NT2/D1 (cell line): ENCODE results near the gene FLYWCH1.
"Not testable (repeated sequence)": the region's sequence is repeated elsewhere in the genome, so short reads cannot be mapped to it uniquely, and the experiment has no call there.

Source experiments
- DNase-seq: peaks from one replicate; pipeline ENCODE4 v3.0.0-alpha.2; 2011; ENCODE audit warnings: low read depth, low spot score
- H3K27me3 ChIP-seq: 2 replicates; pipeline ENCODE4 v1.6.0; 2011; ENCODE audit warnings: mild to moderate bottlenecking; ENCODE audit not compliant: insufficient read length, insufficient read depth
- H3K36me3 ChIP-seq: 2 replicates; pipeline ENCODE4 v1.6.1; 2011; ENCODE audit warnings: mild to moderate bottlenecking, low read length, mixed read lengths; ENCODE audit not compliant: insufficient read depth, insufficient read length
- H3K4me1 ChIP-seq: 2 replicates; pipeline ENCODE4 v1.5.1; 2011; ENCODE audit not compliant: insufficient read depth, insufficient read length
- H3K4me3 ChIP-seq: 2 replicates; pipeline ENCODE4 v1.5.1; 2011; ENCODE audit warnings: low read depth; ENCODE audit not compliant: insufficient read length
- H3K9ac ChIP-seq: 2 replicates; pipeline ENCODE4 v1.6.0; 2011; ENCODE audit warnings: low read depth; ENCODE audit not compliant: insufficient read length
- H3K9me3 ChIP-seq: 2 replicates; pipeline ENCODE4 v1.5.1; 2011; ENCODE audit warnings: mild to moderate bottlenecking, low read length; ENCODE audit not compliant: insufficient read depth
- SUZ12 ChIP-seq: IDR thresholded peaks from 2 replicates; pipeline ENCODE4 v1.6.1; 2011; ENCODE audit not compliant: insufficient read length, insufficient read depth; ENCODE audit errors: extremely low read depth
- YY1 ChIP-seq: IDR thresholded peaks from 2 replicates; pipeline ENCODE4 v1.6.1; 2011; ENCODE audit not compliant: insufficient read length, insufficient read depth
- ZNF274 ChIP-seq: IDR thresholded peaks from 2 replicates; pipeline ENCODE4 v1.6.1; 2011; ENCODE audit warnings: mild to moderate bottlenecking, low read depth, low read length

FLYWCH1 gene

DNA sequence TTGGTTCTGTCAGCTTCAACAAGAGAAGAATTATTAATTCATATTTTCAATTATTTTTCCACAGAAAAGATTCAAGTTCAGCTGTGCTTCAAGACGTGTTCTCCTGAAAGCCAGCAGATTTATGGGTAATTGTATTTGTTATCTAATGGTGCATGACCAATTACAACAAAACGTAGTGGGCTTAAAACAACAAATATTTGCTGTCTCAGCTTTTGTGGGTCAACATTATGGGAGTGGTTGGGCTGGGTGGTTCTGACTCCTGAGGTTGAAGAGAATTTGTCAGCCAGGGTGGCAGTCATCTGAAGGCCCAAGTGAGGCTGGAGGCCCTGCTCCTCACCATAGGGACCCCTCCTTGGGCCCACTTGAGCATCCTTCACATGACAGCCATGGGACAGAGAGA, 28.2 kb downstream of the FLYWCH1 start:
- Histone ChIP-seq H3K27me3 (no peaks in the 10 kb centered on the region), H3K4me1 (peaks cover 4% of the 10 kb centered on the region), H3K36me3 (peaks cover 52% of the 10 kb centered on the region), H3K4me3 (no peak overlapping the region), H3K9ac (no peak overlapping the region), H3K9me3 (no peaks in the 10 kb centered on the region)
- no peak for TF ChIP-seq YY1
- TF ChIP-seq SUZ12, result no peak
- no peak for TF ChIP-seq ZNF274
- no peak for DNase-seq

DNA sequence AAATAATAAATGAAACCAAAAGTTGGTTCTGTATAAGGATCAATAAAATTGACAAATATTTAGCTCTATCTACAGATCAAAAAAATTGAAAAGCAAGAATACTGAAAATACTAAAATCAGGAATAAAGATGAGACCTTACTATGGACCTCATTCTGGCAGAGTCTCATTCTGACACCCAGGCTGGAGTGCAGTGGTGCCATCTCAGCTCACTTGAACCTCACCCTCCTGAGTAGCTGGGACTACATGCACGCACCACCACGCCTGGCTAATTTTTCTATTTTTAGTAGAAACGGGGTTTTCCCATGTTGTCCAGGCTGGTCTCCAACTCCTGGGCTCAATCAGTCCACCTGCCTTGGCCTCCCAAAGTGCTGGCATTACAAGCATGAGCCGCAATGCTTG, 30.3 kb downstream of the FLYWCH1 start:
- Histone ChIP-seq H3K4me1 (no peaks in the 10 kb centered on the region), H3K9ac (no peak overlapping the region), H3K9me3 (no peaks in the 10 kb centered on the region), H3K36me3 (peaks cover 35% of the 10 kb centered on the region), H3K27me3 (no peaks in the 10 kb centered on the region), H3K4me3 (no peak overlapping the region)
- DNase-seq, result no peak
- TF ChIP-seq SUZ12 (no peak), YY1 (no peak), ZNF274 (no peak)

DNA sequence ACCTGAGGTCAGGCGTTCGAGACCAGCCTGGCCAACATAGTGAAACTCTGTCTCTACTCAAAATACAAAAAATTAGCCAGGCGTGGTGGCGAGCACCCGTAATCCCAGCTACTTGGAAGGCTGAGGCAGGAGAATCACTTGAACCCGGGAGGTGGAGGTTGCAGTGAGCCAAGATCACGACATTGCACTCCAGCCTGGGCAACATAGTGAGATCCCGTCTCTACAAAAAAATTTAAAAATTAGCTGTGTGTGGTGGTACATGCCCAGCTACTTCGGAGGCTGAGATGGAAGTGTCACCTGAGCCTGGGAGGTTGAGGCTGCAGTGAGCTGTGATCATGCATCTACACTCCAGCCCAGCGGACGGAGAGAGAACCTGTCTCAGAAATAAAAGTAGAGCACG, 32.0 kb downstream of the FLYWCH1 start:
- H3K9ac ChIP-seq, H3K9me3 ChIP-seq, H3K4me1 ChIP-seq, H3K4me3 ChIP-seq, H3K27me3 ChIP-seq, DNase-seq: not testable (repeated sequence)
- H3K36me3 ChIP-seq, result peaks cover 24% of the 10 kb centered on the region

DNA sequence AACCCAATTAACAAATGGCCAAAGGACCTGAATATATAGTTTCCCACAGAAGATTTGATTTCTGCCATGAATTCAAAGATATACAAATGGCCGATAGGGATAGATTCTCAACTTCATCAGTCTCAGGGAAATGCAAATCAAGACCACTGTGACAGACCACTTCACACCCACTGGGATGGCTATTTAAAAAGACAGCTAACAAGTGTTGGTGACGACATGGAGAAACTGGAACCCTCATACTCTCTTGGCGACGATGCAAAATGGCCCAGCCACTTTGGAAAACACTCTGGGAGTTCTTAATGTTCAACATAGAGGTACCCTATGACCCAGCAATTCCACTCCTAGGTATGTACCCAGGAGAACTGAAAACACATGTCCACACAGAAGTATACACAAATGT, 34.9 kb downstream of the FLYWCH1 start:
- Histone ChIP-seq H3K4me3 (no peak overlapping the region), H3K9ac (no peak overlapping the region), H3K4me1 (peaks cover 3% of the 10 kb centered on the region), H3K9me3 (no peaks in the 10 kb centered on the region), H3K27me3 (no peaks in the 10 kb centered on the region), H3K36me3 (peaks cover 25% of the 10 kb centered on the region)
- TF ChIP-seq ZNF274, result no peak
- TF ChIP-seq SUZ12, result no peak
- TF ChIP-seq YY1, result no peak
- no peak for DNase-seq

DNA sequence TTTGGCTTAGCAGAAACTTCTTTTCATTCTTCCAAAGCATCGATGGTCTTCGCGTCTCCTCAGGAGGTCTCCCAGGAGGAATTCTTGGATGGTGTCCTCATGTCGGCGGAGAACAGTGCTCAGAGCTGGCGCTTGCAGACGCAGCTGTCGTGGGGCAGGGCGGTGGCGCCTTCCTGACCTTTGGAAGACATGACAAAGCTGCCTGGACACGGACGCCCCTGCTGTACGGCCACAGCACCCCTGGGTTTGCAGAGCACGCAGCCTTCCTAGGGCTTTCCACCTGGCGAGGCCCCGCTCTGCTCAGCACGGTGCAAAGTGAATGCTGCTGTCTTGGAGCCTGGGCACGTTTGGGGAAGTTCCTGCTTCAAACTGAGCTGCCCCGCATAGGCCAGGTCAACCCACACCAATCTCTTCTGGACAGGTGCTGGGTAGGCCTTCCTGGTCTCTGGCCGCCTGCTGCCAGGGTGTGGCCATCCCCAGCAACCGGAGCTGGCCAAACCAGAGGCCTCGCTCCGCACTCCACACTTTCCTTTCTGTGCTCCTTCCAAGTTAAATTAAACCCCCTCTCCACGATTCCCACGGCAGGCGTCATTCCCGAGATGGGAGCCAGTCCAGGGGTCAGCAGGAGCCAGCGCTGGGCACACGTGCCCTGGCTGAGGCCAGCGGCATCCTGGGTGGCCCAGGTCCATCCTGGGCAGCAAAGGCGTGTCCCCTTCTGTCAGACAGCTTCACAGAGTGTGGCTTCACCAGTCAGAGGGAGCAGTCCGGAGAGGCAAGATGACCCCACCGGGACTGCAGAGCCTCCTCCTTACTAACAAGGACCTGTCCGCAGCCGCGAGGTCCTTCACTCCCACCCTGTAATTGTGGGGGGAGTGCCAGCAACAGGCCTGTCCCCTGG, 37.3 kb downstream of the FLYWCH1 start:
- Histone ChIP-seq H3K9me3 (no peaks in the 10 kb centered on the region), H3K36me3 (peaks cover 19% of the 10 kb centered on the region)

DNA sequence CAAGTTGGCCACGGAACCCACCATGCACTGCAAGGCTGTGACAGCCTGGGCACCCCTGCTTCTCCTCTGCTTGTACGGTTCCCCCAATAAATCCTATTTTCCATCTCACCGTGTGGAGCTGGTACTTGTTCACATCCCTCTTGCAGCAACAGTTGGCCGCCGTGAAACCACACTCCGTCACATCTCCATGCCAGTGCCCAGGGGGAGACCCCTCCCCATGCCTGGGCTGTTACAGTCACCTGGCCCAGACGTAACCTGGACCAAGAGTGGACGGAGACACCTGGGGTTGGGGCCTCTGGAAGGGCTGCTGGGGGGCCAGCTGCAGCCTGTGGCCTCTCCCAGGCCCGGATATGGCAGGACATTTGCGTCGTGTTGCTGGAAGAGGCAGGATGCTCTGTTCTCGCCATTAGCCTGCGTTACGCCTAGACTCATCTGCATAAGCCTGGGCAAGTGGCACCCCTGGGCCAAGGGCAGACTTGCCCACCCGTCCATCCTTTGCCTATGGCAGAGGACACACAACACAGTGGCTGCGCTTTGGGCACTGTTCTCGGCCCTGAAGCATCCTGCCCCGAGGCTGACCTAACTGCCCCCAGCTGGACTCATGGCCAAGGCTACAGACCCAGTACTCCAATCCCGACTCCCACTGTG, 38.1 kb downstream of the FLYWCH1 start:
- Histone ChIP-seq H3K27me3 (no peaks in the 10 kb centered on the region), H3K9ac (no peak overlapping the region), H3K36me3 (peaks cover 19% of the 10 kb centered on the region), H3K4me1 (peaks cover 8% of the 10 kb centered on the region), H3K4me3 (no peak overlapping the region), H3K9me3 (no peaks in the 10 kb centered on the region)
- TF ChIP-seq SUZ12, result no peak
- TF ChIP-seq ZNF274, result no peak
- no peak for TF ChIP-seq YY1
- no peak for DNase-seq

More for the DNA sequence above, 37.3 kb downstream of the FLYWCH1 start:
- DNase-seq, result no peak
- Histone ChIP-seq H3K9ac (no peak overlapping the region), H3K4me1 (peaks cover 3% of the 10 kb centered on the region), H3K27me3 (no peaks in the 10 kb centered on the region), H3K4me3 (no peak overlapping the region)
- TF ChIP-seq YY1 (no peak), SUZ12 (no peak), ZNF274 (no peak)

DNA sequence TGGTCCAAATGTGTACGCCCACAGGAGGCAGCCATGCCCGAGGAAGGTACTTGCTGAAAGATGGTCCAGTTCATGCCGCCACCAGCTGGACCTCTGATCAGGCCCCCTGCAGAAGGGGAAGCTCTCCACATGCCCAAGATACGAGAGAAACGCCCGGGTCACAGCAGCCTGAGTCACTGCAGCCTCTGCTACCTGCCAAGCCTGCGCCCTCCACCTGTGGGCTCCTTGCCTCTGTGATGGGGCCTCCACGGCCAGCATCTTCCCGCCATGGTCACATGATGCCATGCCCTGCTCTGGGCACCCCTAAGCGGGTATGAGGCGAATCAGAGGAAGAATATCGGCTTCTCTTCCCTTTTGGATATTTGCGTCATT, 38.6 kb downstream of the FLYWCH1 start:
- H3K9ac ChIP-seq, result no peak overlapping the region
- peaks cover 13% of the 10 kb centered on the region for H3K4me1 ChIP-seq
- no peaks in the 10 kb centered on the region for H3K27me3 ChIP-seq
- H3K4me3 ChIP-seq, result no peak overlapping the region
- DNase-seq, result no peak
- peaks cover 19% of the 10 kb centered on the region for H3K36me3 ChIP-seq
- no peaks in the 10 kb centered on the region for H3K9me3 ChIP-seq
- TF ChIP-seq ZNF274 (no peak), SUZ12 (no peak), YY1 (no peak)

DNA sequence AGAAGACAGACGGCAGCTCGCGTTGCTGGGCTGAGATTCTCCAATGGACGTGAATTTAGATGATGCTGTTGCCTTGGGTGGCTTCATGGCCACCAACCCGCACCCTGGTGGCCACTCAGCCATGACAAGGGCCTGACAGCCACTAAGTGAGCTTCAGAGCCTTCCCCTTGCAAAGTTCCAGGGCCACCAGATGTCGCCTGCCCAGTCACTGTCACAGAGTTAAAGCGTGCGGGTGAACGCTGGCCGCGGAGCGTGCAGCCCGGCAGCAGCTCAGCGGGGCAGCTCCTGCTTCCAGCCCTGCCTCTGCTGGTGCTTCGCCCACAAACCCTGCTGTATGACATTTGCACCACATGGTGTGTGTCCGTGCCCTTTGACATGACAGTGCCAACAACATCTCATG, 39.0 kb downstream of the FLYWCH1 start:
- Histone ChIP-seq H3K27me3 (no peaks in the 10 kb centered on the region), H3K36me3 (peaks cover 19% of the 10 kb centered on the region), H3K9ac (no peak overlapping the region), H3K9me3 (no peaks in the 10 kb centered on the region), H3K4me1 (peaks cover 15% of the 10 kb centered on the region), H3K4me3 (no peak overlapping the region)
- DNase-seq, result no peak
- TF ChIP-seq SUZ12, result no peak
- no peak for TF ChIP-seq ZNF274
- TF ChIP-seq YY1, result no peak
